Stomach (tissue), 4 donors: ENCODE data around the gene GPR17.

Source experiments
- CTCF ChIP-seq, 7 experiments: fragments of 450-650 bp in 4 of 7; fragments of 200-600 bp in 3 of 7; sonication (generic) in 3 of 7; IDR thresholded peaks; one replicate each; pipeline ENCODE4 v1.5.1; 2016 to 2019; ENCODE audit warnings: antibody characterized with exemption in 7 of 7, control low read depth in 2 of 7, mild to moderate bottlenecking in 1 of 7
- EP300 ChIP-seq: sonication (generic); formaldehyde crosslinking; IDR thresholded peaks from one replicate; pipeline ENCODE4 v1.6.1; 2017; ENCODE audit warnings: antibody characterized with exemption
- POLR2A ChIP-seq, 4 donors: fragments of 450-650 bp; IDR thresholded peaks; one replicate each; pipeline ENCODE4 v1.6.1; 2016; ENCODE audit warnings: antibody characterized with exemption in 4 of 4, control low read depth in 2 of 4, mild to moderate bottlenecking in 1 of 4, moderate library complexity in 1 of 4
- POLR2AphosphoS5 ChIP-seq, 3 donors: sonication (generic); formaldehyde crosslinking; IDR thresholded peaks; one replicate each; pipeline ENCODE4 v1.6.1; 2016; ENCODE audit warnings: antibody characterized with exemption in 3 of 3

- TF ChIP-seq CTCF (IDR thresholded peaks at IDR 0.05) (no peak), POLR2AphosphoS5 (IDR thresholded peaks at IDR 0.05) (no peak), POLR2A (IDR thresholded peaks at IDR 0.05) (no peak), EP300 (no peak)
Observed at GRCh38 chr2:127637236-127637630, 8.7 kb upstream of the GPR17 start.
